Omental fat pad (tissue), 4 donors: ENCODE measurements around the gene LAGE3. TPM values are rescaled to one million over a fixed set of nuclear protein-coding genes. Genes with fewer than 3 reads are reported as not detected.

ENCODE experiments used
- ATAC-seq: fragments of 150-250 bp; one replicate; pipeline ENCODE4 v1.9.1; 2016; ENCODE audit warnings: mild to moderate bottlenecking, moderate library complexity; ENCODE audit not compliant: low FRiP score
- DNase-seq: peaks from one replicate; pipeline ENCODE4 v3.0.0-alpha.2; 2019; ENCODE audit warnings: low spot score
- small RNA-seq: library from RNA; depleted of rRNA; stranded (forward); fragments of <200 nt; gene quantifications from one replicate; pipeline ENCODE3, GENCODE V24; 2016
- total RNA-seq, 4 donors: library from RNA; depleted of rRNA; stranded (reverse); fragments of >200 nt; gene quantifications; one replicate each; pipeline ENCODE4 v1.1.0, GENCODE V29; 2016
- TF ChIP-seq, protein P1 (sequence below), 3 donors: fragments of 450-650 bp; IDR thresholded peaks; one replicate each; pipeline ENCODE4 v1.5.1; 2016 to 2017; ENCODE audit warnings: antibody characterized with exemption in 3 of 3, mild to moderate bottlenecking in 3 of 3, moderate library complexity in 2 of 3

The LAGE3 gene
- total RNA-seq, 4 donors from 2014 or later = 12.0 to 26.6 (median 19.7) TPM

GRCh38 chrX:154432210-154432609 is 46.9 kb downstream of the LAGE3 start:
- ATAC-seq = no peak
- TF ChIP-seq, protein P1, sequence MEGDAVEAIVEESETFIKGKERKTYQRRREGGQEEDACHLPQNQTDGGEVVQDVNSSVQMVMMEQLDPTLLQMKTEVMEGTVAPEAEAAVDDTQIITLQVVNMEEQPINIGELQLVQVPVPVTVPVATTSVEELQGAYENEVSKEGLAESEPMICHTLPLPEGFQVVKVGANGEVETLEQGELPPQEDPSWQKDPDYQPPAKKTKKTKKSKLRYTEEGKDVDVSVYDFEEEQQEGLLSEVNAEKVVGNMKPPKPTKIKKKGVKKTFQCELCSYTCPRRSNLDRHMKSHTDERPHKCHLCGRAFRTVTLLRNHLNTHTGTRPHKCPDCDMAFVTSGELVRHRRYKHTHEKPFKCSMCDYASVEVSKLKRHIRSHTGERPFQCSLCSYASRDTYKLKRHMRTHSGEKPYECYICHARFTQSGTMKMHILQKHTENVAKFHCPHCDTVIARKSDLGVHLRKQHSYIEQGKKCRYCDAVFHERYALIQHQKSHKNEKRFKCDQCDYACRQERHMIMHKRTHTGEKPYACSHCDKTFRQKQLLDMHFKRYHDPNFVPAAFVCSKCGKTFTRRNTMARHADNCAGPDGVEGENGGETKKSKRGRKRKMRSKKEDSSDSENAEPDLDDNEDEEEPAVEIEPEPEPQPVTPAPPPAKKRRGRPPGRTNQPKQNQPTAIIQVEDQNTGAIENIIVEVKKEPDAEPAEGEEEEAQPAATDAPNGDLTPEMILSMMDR (IDR thresholded peaks at IDR 0.05) = no peak
- no peak for DNase-seq

DNA sequence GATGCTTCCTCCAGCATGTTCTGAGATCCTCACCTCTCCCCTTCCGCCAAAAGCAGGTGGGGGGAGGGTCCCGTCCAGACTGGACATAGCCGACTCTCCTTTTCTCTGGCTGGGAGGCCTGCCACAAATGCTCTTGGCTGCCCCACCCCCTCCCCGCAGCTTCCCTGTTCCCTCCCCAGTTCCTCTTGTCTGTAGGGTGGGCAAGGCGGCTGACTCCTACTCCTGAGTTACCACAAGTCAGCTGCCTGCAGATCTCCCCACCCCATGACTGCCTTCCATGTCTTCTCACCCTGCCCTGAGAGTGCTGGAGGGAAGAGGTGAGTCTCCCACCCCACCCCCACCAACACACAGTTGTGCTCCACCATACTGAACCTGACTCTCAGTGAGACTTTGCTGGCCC is 47.7 kb downstream of the LAGE3 start:
- TF ChIP-seq, protein P1 (IDR thresholded peaks at IDR 0.05) = no peak
- ATAC-seq (no peak), DNase-seq (no peak)

DNA sequence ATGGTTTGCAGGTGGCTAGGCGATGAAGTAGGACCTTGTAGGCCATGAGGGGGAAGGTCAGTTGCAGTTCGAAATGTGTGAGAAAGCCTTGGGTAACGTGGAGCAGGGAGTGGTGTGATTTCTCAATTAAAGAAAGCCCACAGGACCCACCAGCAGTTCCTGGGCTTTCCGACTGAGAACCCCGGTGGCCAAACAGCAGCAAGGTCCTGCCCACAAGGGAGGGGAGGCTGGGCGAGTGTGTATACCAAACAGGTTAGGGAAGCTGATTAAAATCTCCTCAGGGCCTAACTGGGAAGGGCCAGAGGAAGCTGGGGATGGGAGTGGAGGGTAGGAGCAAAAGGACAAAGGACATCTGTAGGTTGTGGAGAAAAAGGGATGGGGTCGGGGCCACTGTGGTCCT is 48.2 kb downstream of the LAGE3 start:
- TF ChIP-seq, protein P1 (IDR thresholded peaks at IDR 0.05) = no peak
- ATAC-seq = no peak
- no peak for DNase-seq

- no peak for DNase-seq
- no peak for ATAC-seq
- TF ChIP-seq, protein P1 (IDR thresholded peaks at IDR 0.05) = no peak
These were observed 48.6 kb downstream of the LAGE3 start for GRCh38 chrX:154430479-154430878.

DNA sequence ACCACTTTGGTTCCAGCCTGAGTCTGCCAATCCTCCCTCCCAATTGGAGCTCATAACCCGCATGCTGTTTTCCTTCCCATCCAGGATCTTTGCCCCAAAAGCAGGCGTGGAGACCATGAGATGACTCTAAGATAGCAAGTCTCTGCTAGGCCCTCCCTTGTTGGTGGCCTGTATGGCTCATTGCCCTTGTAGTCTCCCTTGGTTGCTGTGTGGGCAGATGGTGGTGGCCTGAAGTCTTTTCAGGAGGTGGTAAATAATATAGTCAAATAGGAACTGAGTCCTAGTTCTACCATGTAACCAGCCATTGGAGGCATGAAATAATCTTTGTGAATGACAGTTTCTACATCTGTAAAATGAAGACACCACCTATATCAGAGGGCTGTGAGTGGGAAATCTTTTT is 49.4 kb downstream of the LAGE3 start:
- ATAC-seq = no peak
- no peak for DNase-seq
- TF ChIP-seq, protein P1 (IDR thresholded peaks at IDR 0.05) = no peak

- TF ChIP-seq, protein P1 (IDR thresholded peaks at IDR 0.05) = no peak
- ATAC-seq (peak; percentile 92), DNase-seq (peak; percentile 67)
These were observed 50.6 kb downstream of the LAGE3 start, which contains the start of gene ATP6AP1 for GRCh38 chrX:154428176-154429171. Gene ATP6AP1, plus strand, starts transcription at chrX:154428677. Its CDS starts 16 bp downstream, at chrX:154428693.

Small RNAs within 50 kb of the gene (small RNA-seq; reads per million reads assigned to genes)
- 0.90 reads per million for gene MIR6858
- not detected for gene RN7SL697P

Other genes starting within 250 kb of the LAGE3 start
- not detected for gene OPN1MW3, start 221.7 kb downstream of the LAGE3 start, total RNA-seq
- not detected for gene TEX28, start 184.2 kb downstream of the LAGE3 start, total RNA-seq
- under 1 TPM in 2 of 4 donors, not detected in 2; 0.38 to 0.48 TPM for gene TKTL1, start 183.5 kb downstream of the LAGE3 start, total RNA-seq
- 1,000 to 10,000 TPM in 1 of 4 donors, 100 to 1,000 TPM in 3; 496 to 1,133 (median 729) TPM for gene FLNA, start 104.6 kb downstream of the LAGE3 start, total RNA-seq
- gene EMD, start 100.0 kb downstream of the LAGE3 start, total RNA-seq = 10 to 100 TPM; 25.7 to 61.8 (median 53.2) TPM
- gene RPL10, start 80.9 kb downstream of the LAGE3 start, total RNA-seq = 1,000 to 10,000 TPM; 6,220 to 8,957 (median 7,673) TPM
- 10 to 100 TPM; 33.4 to 47.3 (median 38.8) TPM for gene DNASE1L1, start 70.0 kb downstream of the LAGE3 start, total RNA-seq
- 10 to 100 TPM; 20.8 to 76.3 (median 33.1) TPM for gene TAFAZZIN, start 67.7 kb downstream of the LAGE3 start, total RNA-seq
- 10 to 100 TPM; 23.8 to 51.8 (median 37.2) TPM for gene ATP6AP1, start 50.6 kb downstream of the LAGE3 start, total RNA-seq
- gene GDI1, start 42.1 kb downstream of the LAGE3 start, total RNA-seq = 100 to 1,000 TPM in 2 of 4 donors, 10 to 100 TPM in 2; 75.3 to 119 (median 96.9) TPM
- gene FAM50A, start 35.1 kb downstream of the LAGE3 start, total RNA-seq = 10 to 100 TPM; 49.2 to 83.2 (median 74.9) TPM
- gene PLXNA3, start 21.0 kb downstream of the LAGE3 start, total RNA-seq = 10 to 100 TPM in 2 of 4 donors, 1 to 10 TPM in 2; 9.7 to 16.9 (median 11.3) TPM
- 10 to 100 TPM; 21.3 to 43.0 (median 34.0) TPM for gene UBL4A, start 7.3 kb upstream of the LAGE3 start, total RNA-seq
- gene SLC10A3, start 11.3 kb upstream of the LAGE3 start, total RNA-seq = 10 to 100 TPM; 22.9 to 29.7 (median 26.9) TPM
- 10 to 100 TPM; 27.7 to 58.3 (median 34.7) TPM for gene FAM3A, start 37.0 kb upstream of the LAGE3 start, total RNA-seq
- gene G6PD, start 67.6 kb upstream of the LAGE3 start, total RNA-seq = 10 to 100 TPM; 42.1 to 76.7 (median 58.5) TPM
- gene IKBKG, start 68.3 kb upstream of the LAGE3 start, total RNA-seq = 10 to 100 TPM in 3 of 4 donors, 1 to 10 TPM in 1; 7.5 to 15.4 (median 12.3) TPM
- gene CTAG1A, start 105.9 kb upstream of the LAGE3 start, total RNA-seq = not detected
- not detected for gene CTAG1B, start 140.0 kb upstream of the LAGE3 start, total RNA-seq
- gene CTAG2, start 174.3 kb upstream of the LAGE3 start, total RNA-seq = not detected